SW480 (cell line): ENCODE results near the gene SLC2A10.

Experiments used
- DNase-seq: peaks from one replicate; pipeline ENCODE4 v3.0.0-alpha.2; 2016; ENCODE audit warnings: low spot score

SLC2A10 gene

GRCh38 chr20:46770330-46771194, 61.1 kb downstream of the SLC2A10 start:
- no peak for DNase-seq

- DNase-seq, result no peak
Observed at GRCh38 chr20:46771195-46771588, 61.7 kb downstream of the SLC2A10 start.

DNA sequence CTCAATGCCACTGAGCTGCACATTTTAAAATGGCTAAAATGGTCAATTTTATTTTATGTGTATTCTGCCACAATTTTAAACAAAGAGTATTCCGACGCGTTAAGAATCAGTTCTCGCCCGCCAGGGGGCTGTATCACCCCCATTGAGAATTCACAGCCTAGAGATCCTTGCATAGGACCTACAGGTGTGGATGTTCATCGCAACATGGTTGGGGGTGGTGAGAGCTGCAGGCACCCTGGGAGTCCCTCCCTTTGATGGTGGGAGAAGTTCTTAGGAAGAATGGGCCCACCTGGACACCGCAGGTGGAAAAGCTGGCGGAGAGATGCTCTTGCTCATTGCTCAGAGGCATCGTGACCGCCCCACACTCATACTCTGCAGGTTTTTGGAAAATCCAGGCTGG, 63.5 kb downstream of the SLC2A10 start:
- no peak for DNase-seq

- DNase-seq, result no peak
Observed at GRCh38 chr20:46773680-46774079, 64.2 kb downstream of the SLC2A10 start.

GRCh38 chr20:46774236-46774635, 64.8 kb downstream of the SLC2A10 start:
- no peak for DNase-seq

- DNase-seq, result no peak
Observed at GRCh38 chr20:46774943-46775560, 65.6 kb downstream of the SLC2A10 start.

DNA sequence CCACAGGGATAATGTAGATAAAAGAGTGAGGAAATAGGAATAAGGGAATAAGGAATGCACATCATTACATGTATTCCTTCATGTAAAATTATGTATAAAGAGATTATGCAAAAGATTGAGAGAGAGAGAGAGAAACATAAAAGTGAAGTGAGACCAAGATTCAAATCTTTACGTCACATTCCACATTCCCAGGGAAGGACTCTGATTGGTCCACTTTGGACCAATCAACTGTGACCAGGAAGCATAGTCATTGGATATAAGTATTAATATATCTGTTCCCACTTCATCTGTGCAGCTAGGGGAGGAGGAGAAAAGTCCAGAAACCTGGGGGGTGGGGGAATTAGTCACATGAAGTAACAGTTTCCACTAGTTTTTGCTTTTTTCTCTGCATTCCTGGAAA, 66.4 kb downstream of the SLC2A10 start:
- no peak for DNase-seq

DNA sequence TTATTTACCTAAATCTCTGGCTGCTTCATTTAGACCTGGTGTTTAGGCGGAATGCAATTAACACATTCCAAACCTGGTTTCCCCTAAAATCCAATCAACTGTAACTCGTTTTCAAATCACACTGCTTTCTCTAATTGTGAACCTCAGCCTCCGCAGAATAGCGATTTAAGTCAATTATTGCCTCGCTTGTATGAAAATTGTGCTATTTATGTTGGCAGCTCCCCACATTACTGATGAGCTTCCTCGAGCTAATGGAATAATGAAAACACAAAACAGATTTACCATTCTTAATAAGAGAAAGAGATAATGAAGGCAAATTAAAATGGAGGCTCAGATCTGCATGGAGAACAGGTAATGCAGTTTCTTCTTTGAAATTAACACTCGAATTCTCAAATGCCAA, 67.9 kb downstream of the SLC2A10 start:
- no peak for DNase-seq

- no peak for DNase-seq
Observed at GRCh38 chr20:46779831-46780230, 70.4 kb downstream of the SLC2A10 start.

- DNase-seq, result peak; percentile 34
Observed at GRCh38 chr20:46784436-46785127, 75.1 kb downstream of the SLC2A10 start.
